Measurements from ENCODE around the gene SLC37A2. TPM values are rescaled to one million over a fixed set of nuclear protein-coding genes. Genes with fewer than 3 reads are reported as not detected.

The SLC37A2 gene
- total and polyA plus RNA-seq, 2 of the 13 experiments (the other 11 are each of a cell fraction or from before 2014, with no cell fraction given), result 4.6 to 7.1 TPM

GRCh38 chr11:125092669-125093068, 29.6 kb downstream of the SLC37A2 start:
- FAIRE-seq (no peak), DNase-seq (ENCODE audit: low spot score) (no peak), ATAC-seq (no peak)
- Histone ChIP-seq H3K4me3 (replicated peaks in 1 of 3; ENCODE audit: insufficient read depth in 1 of 3, low read depth in 2 of 3, low read length in 3 of 3) (no peak overlapping the region), H3K9ac (ENCODE audit: insufficient read depth, low read depth, low read length) (no peak overlapping the region), H3K4me1 (ENCODE audit: insufficient read depth, low read length) (no peaks in the 10 kb centered on the region), H3K9me3 (ENCODE audit: low read length) (no peaks in the 10 kb centered on the region), H4K20me1 (ENCODE audit: insufficient read depth, low read length) (no peaks in the 10 kb centered on the region), H3K79me2 (ENCODE audit: insufficient read depth, low read length) (no peaks in the 10 kb centered on the region), H3K4me2 (ENCODE audit: low read depth, low read length) (no peak overlapping the region), H3K27ac (ENCODE audit: extremely low read length, insufficient read depth, low read length) (no peak overlapping the region), H2AFZ (ENCODE audit: low read length) (no peak overlapping the region), H3K36me3 (replicated peaks in 1 of 2; ENCODE audit: control insufficient read depth in 1 of 2, insufficient read depth in 2 of 2, low read length in 2 of 2) (peaks cover 0 to 3% of the 10 kb centered on the region in 2 experiments; a peak in 1 of 5 replicates), H3K27me3 (ENCODE audit: control insufficient read depth in 1 of 2, insufficient read depth in 2 of 2, low read length in 2 of 2) (no peaks in the 10 kb centered on the region)
- in situ Hi-C loops (cut with HindIII; ENCODE audit: extremely low pct_ligation_motif_present, low pct_unique_long_range_greater_than_20kb) (loop anchor here (5.0 kb wide), 1 partner anchor 50 kb away; no protein-coding TSS in a partner anchor), intact Hi-C loops (cut with micrococcal nuclease; ENCODE audit: unreplicated experiment) (no loop called here)
- POLR2A ChIA-PET, result no interaction called here
- CTCF ChIA-PET (ENCODE audit: low intra/inter-chr PET ratio, low total read pairs), result interaction anchor here (2.0 to 2.1 kb wide), 2 partner anchors 49 to 256 kb away, joined by 9 to 11 read pairs; no protein-coding TSS in a partner anchor
- WGBS (ENCODE audit: low lambda C conversion rate), result 84% methylated on average over 6 of the region's 6 CpGs
- BruUV-seq (replicated peaks), result no TSS peak
- TF ChIP-seq NFKBIZ (CRISPR knock-in tag; IDR thresholded peaks at IDR 0.05) (no peak), ZNF619 (CRISPR knock-in tag; IDR thresholded peaks at IDR 0.05) (no peak), RELA (CRISPR knock-in tag; IDR thresholded peaks at IDR 0.05) (no peak), PHF5A (CRISPR knock-in tag; IDR thresholded peaks at IDR 0.05; ENCODE audit: low read depth, unreplicated experiment) (no peak), ZUFSP (CRISPR knock-in tag; IDR thresholded peaks at IDR 0.05; ENCODE audit: borderline replicate concordance) (no peak), FLYWCH1 (CRISPR knock-in tag; IDR thresholded peaks at IDR 0.05) (no peak), THAP11 (CRISPR knock-in tag; IDR thresholded peaks at IDR 0.05) (no peak), ZNF382 (CRISPR knock-in tag; IDR thresholded peaks at IDR 0.05; ENCODE audit: borderline replicate concordance) (no peak), DR1 (CRISPR knock-in tag; IDR thresholded peaks at IDR 0.05) (no peak), MAFG (CRISPR knock-in tag; IDR thresholded peaks at IDR 0.05) (no peak), ZNF558 (CRISPR knock-in tag; IDR thresholded peaks at IDR 0.05; ENCODE audit: borderline replicate concordance) (no peak), NONO (IDR thresholded peaks at IDR 0.05) (no peak), NONO (CRISPR knock-in tag; conservative IDR thresholded peaks at IDR 0.05) (no peak), ZFP36L1 (CRISPR knock-in tag; IDR thresholded peaks at IDR 0.05) (no peak), NFYB (CRISPR knock-in tag; IDR thresholded peaks at IDR 0.05) (no peak), ZNF407 (CRISPR knock-in tag; IDR thresholded peaks at IDR 0.05; ENCODE audit: not compliant biosample characterization) (no peak), ZNF451 (CRISPR knock-in tag; IDR thresholded peaks at IDR 0.05) (no peak)
